ENCODE data around the gene TSPAN9. TPM values are rescaled to one million over a fixed set of nuclear protein-coding genes. Genes with fewer than 3 reads are reported as not detected.

TSPAN9 gene
- total and polyA plus RNA-seq, 9 of the 15 experiments (the other 6 are each of a cell fraction or from before 2014, with no cell fraction given): 0.23 to 2.1 (median 0.60) TPM; not detected in 2

DNA sequence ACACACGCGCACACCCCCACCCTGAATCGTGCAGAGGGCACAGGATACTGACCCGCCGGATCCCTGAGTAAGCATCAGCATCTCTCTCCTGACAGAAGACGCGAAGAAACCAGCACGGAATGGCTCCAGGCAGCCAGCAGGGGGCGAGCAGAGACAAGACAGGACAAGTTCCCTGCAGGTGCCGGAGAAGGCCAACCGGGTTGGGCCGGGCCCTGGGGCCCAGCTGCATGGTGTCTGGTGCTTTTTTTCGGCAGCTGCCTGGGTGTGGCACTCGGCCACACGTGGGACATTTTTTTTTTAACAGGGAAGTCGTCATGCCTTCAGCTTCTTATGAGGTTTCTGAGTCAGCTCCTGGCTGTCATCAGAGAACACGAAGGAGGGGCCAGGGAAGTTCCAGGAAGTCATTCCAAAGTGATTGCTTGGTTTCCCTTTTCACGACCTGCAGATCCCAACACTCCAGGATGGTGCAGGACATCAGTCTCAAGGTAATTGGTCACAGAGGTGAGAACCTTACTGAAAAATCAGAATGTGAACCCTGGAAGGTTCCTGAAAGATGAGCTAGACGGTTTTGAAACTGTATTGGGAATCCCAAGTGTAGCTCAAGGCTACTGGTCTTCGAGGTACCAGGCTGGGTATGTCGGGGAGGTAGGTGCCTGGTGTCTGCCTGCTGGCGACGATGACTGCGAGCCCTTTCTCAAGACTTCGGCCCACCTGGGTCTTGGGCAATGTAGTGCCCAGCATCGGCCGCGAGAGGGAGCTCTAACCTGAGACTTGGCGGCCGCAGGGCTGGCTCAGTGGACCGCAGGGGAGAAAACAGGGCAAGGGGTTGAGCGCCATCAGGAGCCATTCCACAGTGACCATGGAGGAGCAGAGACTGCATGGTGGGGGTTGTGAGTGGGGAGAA, 223.0 kb downstream of the TSPAN9 start (continued):
- TF ChIP-seq, protein P1, sequence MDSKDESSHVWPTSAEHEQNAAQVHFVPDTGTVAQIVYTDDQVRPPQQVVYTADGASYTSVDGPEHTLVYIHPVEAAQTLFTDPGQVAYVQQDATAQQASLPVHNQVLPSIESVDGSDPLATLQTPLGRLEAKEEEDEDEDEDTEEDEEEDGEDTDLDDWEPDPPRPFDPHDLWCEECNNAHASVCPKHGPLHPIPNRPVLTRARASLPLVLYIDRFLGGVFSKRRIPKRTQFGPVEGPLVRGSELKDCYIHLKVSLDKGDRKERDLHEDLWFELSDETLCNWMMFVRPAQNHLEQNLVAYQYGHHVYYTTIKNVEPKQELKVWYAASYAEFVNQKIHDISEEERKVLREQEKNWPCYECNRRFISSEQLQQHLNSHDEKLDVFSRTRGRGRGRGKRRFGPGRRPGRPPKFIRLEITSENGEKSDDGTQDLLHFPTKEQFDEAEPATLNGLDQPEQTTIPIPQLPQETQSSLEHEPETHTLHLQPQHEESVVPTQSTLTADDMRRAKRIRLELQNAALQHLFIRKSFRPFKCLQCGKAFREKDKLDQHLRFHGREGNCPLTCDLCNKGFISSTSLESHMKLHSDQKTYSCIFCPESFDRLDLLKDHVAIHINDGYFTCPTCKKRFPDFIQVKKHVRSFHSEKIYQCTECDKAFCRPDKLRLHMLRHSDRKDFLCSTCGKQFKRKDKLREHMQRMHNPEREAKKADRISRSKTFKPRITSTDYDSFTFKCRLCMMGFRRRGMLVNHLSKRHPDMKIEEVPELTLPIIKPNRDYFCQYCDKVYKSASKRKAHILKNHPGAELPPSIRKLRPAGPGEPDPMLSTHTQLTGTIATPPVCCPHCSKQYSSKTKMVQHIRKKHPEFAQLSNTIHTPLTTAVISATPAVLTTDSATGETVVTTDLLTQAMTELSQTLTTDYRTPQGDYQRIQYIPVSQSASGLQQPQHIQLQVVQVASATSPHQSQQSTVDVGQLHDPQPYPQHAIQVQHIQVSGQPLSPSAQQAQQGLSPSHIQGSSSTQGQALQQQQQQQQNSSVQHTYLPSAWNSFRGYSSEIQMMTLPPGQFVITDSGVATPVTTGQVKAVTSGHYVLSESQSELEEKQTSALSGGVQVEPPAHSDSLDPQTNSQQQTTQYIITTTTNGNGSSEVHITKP (IDR thresholded peaks at IDR 0.05; ENCODE audit: partially characterized antibody): no peak
- no peak for TF ChIP-seq MTA2 (IDR thresholded peaks at IDR 0.05; ENCODE audit: low read depth)
- no peak for TF ChIP-seq E2F3 (CRISPR knock-in tag; IDR thresholded peaks at IDR 0.05)
- TF ChIP-seq HDGF (IDR thresholded peaks at IDR 0.05): no peak
- TF ChIP-seq, protein P2, sequence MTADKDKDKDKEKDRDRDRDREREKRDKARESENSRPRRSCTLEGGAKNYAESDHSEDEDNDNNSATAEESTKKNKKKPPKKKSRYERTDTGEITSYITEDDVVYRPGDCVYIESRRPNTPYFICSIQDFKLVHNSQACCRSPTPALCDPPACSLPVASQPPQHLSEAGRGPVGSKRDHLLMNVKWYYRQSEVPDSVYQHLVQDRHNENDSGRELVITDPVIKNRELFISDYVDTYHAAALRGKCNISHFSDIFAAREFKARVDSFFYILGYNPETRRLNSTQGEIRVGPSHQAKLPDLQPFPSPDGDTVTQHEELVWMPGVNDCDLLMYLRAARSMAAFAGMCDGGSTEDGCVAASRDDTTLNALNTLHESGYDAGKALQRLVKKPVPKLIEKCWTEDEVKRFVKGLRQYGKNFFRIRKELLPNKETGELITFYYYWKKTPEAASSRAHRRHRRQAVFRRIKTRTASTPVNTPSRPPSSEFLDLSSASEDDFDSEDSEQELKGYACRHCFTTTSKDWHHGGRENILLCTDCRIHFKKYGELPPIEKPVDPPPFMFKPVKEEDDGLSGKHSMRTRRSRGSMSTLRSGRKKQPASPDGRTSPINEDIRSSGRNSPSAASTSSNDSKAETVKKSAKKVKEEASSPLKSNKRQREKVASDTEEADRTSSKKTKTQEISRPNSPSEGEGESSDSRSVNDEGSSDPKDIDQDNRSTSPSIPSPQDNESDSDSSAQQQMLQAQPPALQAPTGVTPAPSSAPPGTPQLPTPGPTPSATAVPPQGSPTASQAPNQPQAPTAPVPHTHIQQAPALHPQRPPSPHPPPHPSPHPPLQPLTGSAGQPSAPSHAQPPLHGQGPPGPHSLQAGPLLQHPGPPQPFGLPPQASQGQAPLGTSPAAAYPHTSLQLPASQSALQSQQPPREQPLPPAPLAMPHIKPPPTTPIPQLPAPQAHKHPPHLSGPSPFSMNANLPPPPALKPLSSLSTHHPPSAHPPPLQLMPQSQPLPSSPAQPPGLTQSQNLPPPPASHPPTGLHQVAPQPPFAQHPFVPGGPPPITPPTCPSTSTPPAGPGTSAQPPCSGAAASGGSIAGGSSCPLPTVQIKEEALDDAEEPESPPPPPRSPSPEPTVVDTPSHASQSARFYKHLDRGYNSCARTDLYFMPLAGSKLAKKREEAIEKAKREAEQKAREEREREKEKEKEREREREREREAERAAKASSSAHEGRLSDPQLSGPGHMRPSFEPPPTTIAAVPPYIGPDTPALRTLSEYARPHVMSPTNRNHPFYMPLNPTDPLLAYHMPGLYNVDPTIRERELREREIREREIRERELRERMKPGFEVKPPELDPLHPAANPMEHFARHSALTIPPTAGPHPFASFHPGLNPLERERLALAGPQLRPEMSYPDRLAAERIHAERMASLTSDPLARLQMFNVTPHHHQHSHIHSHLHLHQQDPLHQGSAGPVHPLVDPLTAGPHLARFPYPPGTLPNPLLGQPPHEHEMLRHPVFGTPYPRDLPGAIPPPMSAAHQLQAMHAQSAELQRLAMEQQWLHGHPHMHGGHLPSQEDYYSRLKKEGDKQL (CRISPR knock-in tag; IDR thresholded peaks at IDR 0.05; ENCODE audit: borderline replicate concordance): no peak
- TF ChIP-seq ZNF174 (CRISPR knock-in tag; IDR thresholded peaks at IDR 0.05): no peak
- no peak for TF ChIP-seq ZC3H8 (IDR thresholded peaks at IDR 0.05)
- no peak for TF ChIP-seq TCFL5 (CRISPR knock-in tag; conservative IDR thresholded peaks at IDR 0.05)
- TF ChIP-seq RFX7 (CRISPR knock-in tag; IDR thresholded peaks at IDR 0.05): no peak

Data from K562 (cell line).